K562 (cell line): ENCODE measurements around the gene PSG1. TPM values are rescaled to one million over a fixed set of nuclear protein-coding genes. Genes with fewer than 3 reads are reported as not detected.
"Not testable (repeated sequence)": the region's sequence is repeated elsewhere in the genome, so short reads cannot be mapped to it uniquely, and the experiment has no call there.

ENCODE experiments used
- ATAC-seq: fragments of 200-7000 bp; cut with Tn5 transposase; 3 replicates; pipeline ENCODE4 v1.9.1; 2020; ENCODE audit warnings: moderate library complexity
- BruUV-seq: library from RNA; stranded (reverse); fragments of 400-500 nt; replicated peaks from 2 replicates; lab custom pipeline; 2021; lab: Mats Ljungman, UMichigan
- CTCF ChIA-PET: fragments of 300-600 bp; formaldehyde crosslinking; extraction: SDS; loops from one replicate; lab custom pipeline; 2021; ENCODE audit warnings: low intra/inter-chr PET ratio; lab: Yijun Ruan, JAX
- POLR2A ChIA-PET: fragments of 300-600, 350-650 bp; sonication (Branson Sonifier 250); formaldehyde crosslinking; extraction: SDS; loops from one replicate; lab custom pipeline; 2021; ENCODE audit warnings: antibody characterized with exemption, inconsistent platforms; lab: Yijun Ruan, JAX
- DNase-seq, 4 experiments: peaks; one replicate each; pipeline versions ENCODE4 v3.0.0 to v3.0.0-alpha.2; 2011 to 2018; ENCODE audit warnings: low spot score in 3 of 4, mixed read lengths in 3 of 4; ENCODE audit errors: extremely low read depth in 1 of 4
- FAIRE-seq: peaks from 2 replicates; lab custom pipeline; 2011; peaks lifted over from hg19 to GRCh38; lab: Jason Lieb, UNC
- H2AFZ ChIP-seq: 2 replicates; pipeline ENCODE4 v1.6.0; 2011; ENCODE audit warnings: low read depth, low read length, control low read depth, inconsistent platforms
- H3K27ac ChIP-seq: fragments of 200-600 bp; 3 replicates; pipeline ENCODE4 v1.8.0; 2011; ENCODE audit warnings: low read depth, mild to moderate bottlenecking, control low read depth, inconsistent platforms, low read length, moderate library complexity, mixed read lengths; ENCODE audit errors: extremely low read depth
- H3K27me3 ChIP-seq, 2 experiments: fragments of 300-600 bp in 1 of 2; 2 replicates in 1 of 2; 3 replicates in 1 of 2; pipeline versions ENCODE4 v1.6.0 to v1.8.0; 2011; ENCODE audit warnings: inconsistent platforms in 2 of 2, low read length in 2 of 2, mild to moderate bottlenecking in 1 of 2, mixed read lengths in 1 of 2, moderate library complexity in 1 of 2; ENCODE audit not compliant: control insufficient read depth in 2 of 2, insufficient read depth in 2 of 2
- H3K36me3 ChIP-seq: fragments of 300-600 bp; 3 replicates; pipeline ENCODE4 v1.8.0; 2011; ENCODE audit warnings: mild to moderate bottlenecking, low read length, inconsistent platforms; ENCODE audit not compliant: control insufficient read depth, insufficient read depth
- H3K4me1 ChIP-seq, 2 experiments: fragments of 200-600 bp in 1 of 2; replicated peaks in 1 of 2; 2 replicates in 1 of 2; 3 replicates in 1 of 2; pipeline versions ENCODE4 v1.5.1 to v1.8.0; 2011; ENCODE audit warnings: inconsistent platforms in 2 of 2, low read length in 2 of 2, mild to moderate bottlenecking in 1 of 2, mixed read lengths in 1 of 2, moderate library complexity in 1 of 2; ENCODE audit not compliant: control insufficient read depth in 2 of 2, insufficient read depth in 2 of 2
- H3K4me2 ChIP-seq: 2 replicates; pipeline ENCODE4 v1.6.1; 2011; ENCODE audit warnings: low read length, control low read depth, inconsistent platforms, mixed read lengths; ENCODE audit not compliant: insufficient read depth
- H3K4me3 ChIP-seq: fragments of 200-600 bp; sonication (generic), shearing (Covaris generic); 2 replicates; pipeline ENCODE4 v1.5.1; 2016; ENCODE audit warnings: control low read depth, inconsistent platforms
- H3K79me2 ChIP-seq: fragments of 200-600 bp; 3 replicates; pipeline ENCODE4 v1.8.0; 2011; ENCODE audit warnings: low read length, inconsistent platforms; ENCODE audit not compliant: control insufficient read depth, insufficient read depth
- H3K9ac ChIP-seq, 2 experiments: 2 replicates each; pipeline versions ENCODE4 v1.6.0 to v1.6.1; 2011; ENCODE audit warnings: low read depth in 2 of 2, low read length in 2 of 2, control low read depth in 1 of 2, inconsistent platforms in 1 of 2, mild to moderate bottlenecking in 1 of 2, mixed read lengths in 1 of 2; ENCODE audit not compliant: insufficient read depth in 1 of 2
- H3K9me1 ChIP-seq: one replicate; pipeline ENCODE4 v1.6.0; 2011; ENCODE audit warnings: inconsistent platforms, mild to moderate bottlenecking, low read length, moderate library complexity; ENCODE audit not compliant: control insufficient read depth, insufficient read depth
- H3K9me3 ChIP-seq: replicated peaks from 2 replicates; pipeline ENCODE4 v1.5.1; 2011; ENCODE audit warnings: low read depth, low read length, inconsistent platforms; ENCODE audit not compliant: control insufficient read depth, insufficient read depth
- H4K20me1 ChIP-seq: replicated peaks from 2 replicates; pipeline ENCODE4 v1.6.1; 2011; ENCODE audit warnings: low read length, inconsistent platforms, mixed read lengths; ENCODE audit not compliant: control insufficient read depth, insufficient read depth
- WGBS: fragments of 100-300 bp; shearing (Covaris generic); methylation state at CpG from one replicate; pipeline ENCODE4 v1.1.6; 2016; ENCODE audit warnings: low coverage, mixed read lengths; ENCODE audit not compliant: insufficient coverage; ENCODE audit errors: missing lambda C conversion rate; 5-methylcytosine and 5-hydroxymethylcytosine counted together
- in situ Hi-C: fragments of 300-500 bp; cut with MboI; formaldehyde crosslinking; loops from 4 replicates; pipeline ENCODE4 v1.15.0; 2018; ENCODE audit warnings: inconsistent platforms, mixed read lengths
- intact Hi-C: fragments of 100-400 bp; cut with micrococcal nuclease; formaldehyde crosslinking; loops from 2 replicates; pipeline ENCODE4 v1.14.2; 2022
- polyA plus RNA-seq, 8 experiments: library from polyadenylated mRNA; depleted of rRNA in 4 of 8; stranded (reverse) in 5 of 8; unstranded in 3 of 8; fragments of >200 nt; fragmentation: Nextera tagmentation in 2 of 8; fragmentation: Illumina TruSeq in 1 of 8; extraction: Ambion mirVana in 2 of 8; extraction: Trizol in 1 of 8; gene quantifications; 2 replicates each; pipeline versions ENCODE4 v1.2.1 to v1.2.3, GENCODE V29; 2011 to 2014; ENCODE audit warnings: inconsistent platforms in 1 of 8, missing spikeins in 1 of 8
- total RNA-seq, 7 experiments: library from RNA; depleted of rRNA in 6 of 7; stranded (reverse); fragments of >200 nt in 6 of 7; fragmentation: Illumina TruSeq in 2 of 7; extraction: Trizol in 2 of 7; gene quantifications; 2 replicates each; pipeline versions ENCODE4 v1.2.1 to v1.2.3, GENCODE V29; 2011 to 2021; ENCODE audit warnings: low replicate concordance in 1 of 7
- TF ChIP-seq, protein P1 (sequence below), 3 experiments: IDR thresholded peaks in 2 of 3; conservative IDR thresholded peaks in 1 of 3; 2 replicates each; pipeline ENCODE4 v1.5.1; 2011 to 2012; ENCODE audit warnings: low read length in 3 of 3, mild to moderate bottlenecking in 3 of 3, control low read depth in 2 of 3, improper control_type of control experiment in 1 of 3, inconsistent platforms in 1 of 3, low read depth in 1 of 3, mixed read lengths in 1 of 3, moderate library complexity in 1 of 3; ENCODE audit not compliant: insufficient read depth in 2 of 3
- TF ChIP-seq, protein P2 (sequence below), 2 experiments: IDR thresholded peaks; 2 replicates each; pipeline ENCODE4 v1.6.1; 2011; ENCODE audit warnings: borderline replicate concordance in 1 of 2, control low read depth in 1 of 2, low read depth in 1 of 2, low read length in 1 of 2, mild to moderate bottlenecking in 1 of 2, mixed read lengths in 1 of 2, moderate library complexity in 1 of 2; ENCODE audit not compliant: insufficient read depth in 1 of 2, insufficient read length in 1 of 2, poor library complexity in 1 of 2, severe bottlenecking in 1 of 2; ENCODE audit errors: extremely low read depth in 1 of 2

PSG1 gene
- total and polyA plus RNA-seq, 9 of the 15 experiments (the other 6 are each of a cell fraction or from before 2014, with no cell fraction given) = not detected

DNA sequence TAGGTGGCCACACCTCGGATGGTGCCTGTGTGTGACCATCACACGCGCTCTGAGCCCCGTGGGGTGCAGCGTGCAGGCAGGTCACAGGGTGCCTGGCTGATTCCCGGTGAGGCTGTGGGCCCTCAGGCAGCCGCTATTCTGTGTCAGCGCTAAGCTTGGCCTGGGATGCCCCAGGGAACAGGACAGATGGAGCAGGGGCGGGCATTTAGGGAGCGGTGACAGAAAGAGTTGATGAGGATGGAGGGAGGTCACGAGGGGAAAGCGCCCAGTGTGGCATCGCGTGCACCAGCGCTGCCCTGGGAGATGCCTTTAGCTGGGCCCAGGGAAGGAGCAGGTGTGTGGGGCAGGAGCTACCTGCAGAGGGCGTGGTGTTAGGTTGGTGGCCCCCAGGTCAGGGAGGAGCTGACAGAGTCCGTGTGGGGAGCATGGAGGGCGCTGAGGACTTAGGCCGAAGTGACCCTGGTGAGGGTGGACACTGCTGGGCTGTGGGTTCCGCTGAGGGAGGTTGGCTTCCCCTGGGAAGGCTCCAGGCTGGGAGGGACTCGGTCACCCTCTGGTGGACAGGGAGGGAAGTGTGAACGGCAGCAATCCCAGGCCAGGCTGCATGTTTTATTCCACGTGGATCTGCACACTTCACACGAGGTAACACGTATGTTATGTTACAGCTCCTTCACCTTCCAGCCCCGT is 39.7 kb upstream of the PSG1 start:
- H3K27me3 ChIP-seq, intact Hi-C loops, FAIRE-seq, in situ Hi-C loops, H3K4me1 ChIP-seq, H3K27ac ChIP-seq: not testable (repeated sequence)
- DNase-seq = peak in 3 of 4 experiments; percentile 4 to 10 (median 7)
- TF ChIP-seq, protein P1, sequence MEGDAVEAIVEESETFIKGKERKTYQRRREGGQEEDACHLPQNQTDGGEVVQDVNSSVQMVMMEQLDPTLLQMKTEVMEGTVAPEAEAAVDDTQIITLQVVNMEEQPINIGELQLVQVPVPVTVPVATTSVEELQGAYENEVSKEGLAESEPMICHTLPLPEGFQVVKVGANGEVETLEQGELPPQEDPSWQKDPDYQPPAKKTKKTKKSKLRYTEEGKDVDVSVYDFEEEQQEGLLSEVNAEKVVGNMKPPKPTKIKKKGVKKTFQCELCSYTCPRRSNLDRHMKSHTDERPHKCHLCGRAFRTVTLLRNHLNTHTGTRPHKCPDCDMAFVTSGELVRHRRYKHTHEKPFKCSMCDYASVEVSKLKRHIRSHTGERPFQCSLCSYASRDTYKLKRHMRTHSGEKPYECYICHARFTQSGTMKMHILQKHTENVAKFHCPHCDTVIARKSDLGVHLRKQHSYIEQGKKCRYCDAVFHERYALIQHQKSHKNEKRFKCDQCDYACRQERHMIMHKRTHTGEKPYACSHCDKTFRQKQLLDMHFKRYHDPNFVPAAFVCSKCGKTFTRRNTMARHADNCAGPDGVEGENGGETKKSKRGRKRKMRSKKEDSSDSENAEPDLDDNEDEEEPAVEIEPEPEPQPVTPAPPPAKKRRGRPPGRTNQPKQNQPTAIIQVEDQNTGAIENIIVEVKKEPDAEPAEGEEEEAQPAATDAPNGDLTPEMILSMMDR (IDR thresholded peaks at IDR 0.05 in 2 of 3, conservative IDR thresholded peaks at IDR 0.05 in 1 of 3; ENCODE audit: insufficient read depth in 2 of 3, low read depth in 1 of 3, low read length in 3 of 3) = peak; percentile 49 to 73 (median 49); a peak in 5 of 6 replicates
- TF ChIP-seq, protein P2, sequence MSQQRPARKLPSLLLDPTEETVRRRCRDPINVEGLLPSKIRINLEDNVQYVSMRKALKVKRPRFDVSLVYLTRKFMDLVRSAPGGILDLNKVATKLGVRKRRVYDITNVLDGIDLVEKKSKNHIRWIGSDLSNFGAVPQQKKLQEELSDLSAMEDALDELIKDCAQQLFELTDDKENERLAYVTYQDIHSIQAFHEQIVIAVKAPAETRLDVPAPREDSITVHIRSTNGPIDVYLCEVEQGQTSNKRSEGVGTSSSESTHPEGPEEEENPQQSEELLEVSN (IDR thresholded peaks at IDR 0.05; ENCODE audit: borderline replicate concordance in 1 of 2, extremely low read depth in 1 of 2, insufficient read depth in 1 of 2, insufficient read length in 1 of 2, low read depth in 1 of 2, low read length in 1 of 2, poor library complexity in 1 of 2, severe bottlenecking in 1 of 2) = peak; percentile 29 to 42
- TF ChIP-seq, all 486 proteins: peak for 2; not testable (repeated sequence) for 484
- WGBS = 2% methylated on average over 12 of the region's 26 CpGs
- H3K9me1 ChIP-seq, CTCF ChIA-PET, H3K9me3 ChIP-seq, ATAC-seq, BruUV-seq, H3K4me2 ChIP-seq, H3K36me3 ChIP-seq, POLR2A ChIA-PET, H3K79me2 ChIP-seq, H4K20me1 ChIP-seq, H3K9ac ChIP-seq, H3K4me3 ChIP-seq: not testable (repeated sequence)
- H2AFZ ChIP-seq = 0 out of 2 replicates have a peak overlapping the region, but pooled peaks have one; percentile 32

DNA sequence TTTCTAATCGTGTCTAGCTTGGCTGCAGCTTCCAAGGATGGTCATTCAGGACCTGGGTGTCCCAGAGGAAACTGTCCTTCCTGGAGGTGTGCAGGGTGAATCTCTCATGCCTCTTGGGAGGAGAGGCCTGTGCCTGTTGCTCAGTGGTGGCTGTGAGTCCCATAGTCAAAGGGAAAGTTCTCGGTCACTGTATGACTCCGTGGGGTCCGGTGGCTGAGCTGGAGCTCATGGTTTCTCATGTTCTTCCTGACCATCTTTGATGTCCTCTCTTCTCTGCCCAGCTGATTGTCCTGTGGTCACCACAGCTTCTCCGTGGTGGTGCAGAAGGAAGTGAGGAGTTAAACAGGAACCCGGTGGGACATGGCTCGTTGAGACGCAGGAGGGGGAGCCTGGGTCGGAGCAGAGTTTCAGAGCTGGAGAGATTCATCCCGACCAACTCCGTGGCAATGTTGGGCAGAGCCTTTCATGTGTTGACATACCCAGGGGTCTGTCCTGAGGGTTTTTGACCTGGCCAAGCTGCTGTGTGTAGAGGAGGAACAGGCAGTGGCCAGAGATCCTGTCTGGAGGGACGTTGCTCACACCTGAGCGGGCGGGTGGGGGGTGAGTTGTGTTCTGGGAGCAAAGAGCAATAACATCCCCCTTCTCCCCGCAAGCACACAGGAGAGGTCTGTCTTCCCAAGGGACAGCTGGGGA is 39.0 kb upstream of the PSG1 start:
- H3K27me3 ChIP-seq, H3K27ac ChIP-seq, in situ Hi-C loops, DNase-seq, H4K20me1 ChIP-seq, ATAC-seq, H3K79me2 ChIP-seq, H3K4me3 ChIP-seq, intact Hi-C loops, H3K9me1 ChIP-seq, H2AFZ ChIP-seq, H3K36me3 ChIP-seq, POLR2A ChIA-PET, H3K9me3 ChIP-seq, H3K4me2 ChIP-seq, H3K9ac ChIP-seq, BruUV-seq, FAIRE-seq, CTCF ChIA-PET, H3K4me1 ChIP-seq: not testable (repeated sequence)
- 0% methylated on average over 13 of the region's 15 CpGs for WGBS
